NT2/D1 (cell line): Measurements from ENCODE around the gene SPATA20.

ENCODE experiments used
- SUZ12 ChIP-seq: IDR thresholded peaks from 2 replicates; pipeline ENCODE4 v1.6.1; 2011; ENCODE audit not compliant: insufficient read length, insufficient read depth; ENCODE audit errors: extremely low read depth
- ZNF274 ChIP-seq: IDR thresholded peaks from 2 replicates; pipeline ENCODE4 v1.6.1; 2011; ENCODE audit warnings: mild to moderate bottlenecking, low read depth, low read length

DNA sequence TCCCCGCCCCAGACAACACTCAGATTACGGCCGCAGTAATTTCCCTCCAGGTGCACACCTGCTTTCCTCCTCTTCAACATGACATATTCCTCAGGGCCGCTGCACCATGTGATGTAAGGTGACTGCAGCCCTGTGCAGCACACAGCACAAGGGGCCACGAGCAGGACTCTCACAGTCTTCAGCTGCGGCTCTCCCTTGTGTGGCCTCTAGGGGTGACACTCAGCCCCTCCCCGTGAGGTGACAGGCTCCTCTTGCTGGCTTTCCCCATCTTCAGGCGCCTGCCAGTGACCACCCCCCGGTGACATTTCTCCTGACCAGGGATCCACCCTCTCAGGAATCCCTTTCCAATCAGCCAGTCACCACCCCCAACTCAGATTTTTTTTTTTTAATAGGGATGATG lies 56.4 kb downstream of the SPATA20 start:
- TF ChIP-seq SUZ12 (no peak), ZNF274 (no peak)
